H9 (cell line): ENCODE measurements around the gene STT3B. TPM values are rescaled to one million over a fixed set of nuclear protein-coding genes. Genes with fewer than 3 reads are reported as not detected.

Source experiments
- DNase-seq: peaks from one replicate; pipeline ENCODE4 v3.0.0-alpha.2; 2017
- H2AFZ ChIP-seq: one replicate; pipeline ENCODE4 v1.6.1; 2013; ENCODE audit warnings: mild to moderate bottlenecking, low read length, control low read depth, moderate library complexity
- H2AK5ac ChIP-seq: 2 replicates; pipeline ENCODE4 v1.6.1; 2013; ENCODE audit warnings: low read length, control low read depth, mixed read lengths; ENCODE audit not compliant: insufficient read length
- H2BK120ac ChIP-seq: one replicate; pipeline ENCODE4 v1.6.1; 2013; ENCODE audit warnings: low read depth, mild to moderate bottlenecking, low read length, control low read depth, inconsistent platforms; ENCODE audit not compliant: poor library complexity, severe bottlenecking
- H2BK12ac ChIP-seq: 2 replicates; pipeline ENCODE4 v1.6.1; 2013; ENCODE audit warnings: low read length, control low read depth, mixed read lengths, low read depth; ENCODE audit not compliant: insufficient read length
- H2BK15ac ChIP-seq: 2 replicates; pipeline ENCODE4 v1.6.1; 2013; ENCODE audit warnings: low read depth, low read length, control low read depth
- H2BK20ac ChIP-seq: one replicate; pipeline ENCODE4 v1.6.1; 2013; ENCODE audit warnings: low read depth, mild to moderate bottlenecking, low read length, control low read depth, inconsistent platforms; ENCODE audit not compliant: poor library complexity, severe bottlenecking
- H2BK5ac ChIP-seq: 2 replicates; pipeline ENCODE4 v1.6.1; 2013; ENCODE audit warnings: low read length, control low read depth, mixed read lengths; ENCODE audit not compliant: insufficient read length
- H3K14ac ChIP-seq: 2 replicates; pipeline ENCODE4 v1.6.1; 2013; ENCODE audit warnings: low read length, control low read depth; ENCODE audit not compliant: insufficient read depth
- H3K18ac ChIP-seq: 2 replicates; pipeline ENCODE4 v1.6.1; 2013; ENCODE audit warnings: low read depth, mild to moderate bottlenecking, mixed read lengths, low read length, control low read depth; ENCODE audit not compliant: insufficient read length
- H3K23ac ChIP-seq: 2 replicates; pipeline ENCODE4 v1.6.1; 2013; ENCODE audit warnings: low read length, control low read depth, mixed read lengths, low read depth; ENCODE audit not compliant: insufficient read length
- H3K23me2 ChIP-seq: 2 replicates; pipeline ENCODE4 v1.6.1; 2013; ENCODE audit warnings: low read depth, mild to moderate bottlenecking, mixed read lengths, low read length, control low read depth; ENCODE audit not compliant: insufficient read length, poor library complexity, severe bottlenecking
- H3K27ac ChIP-seq: 2 replicates; pipeline ENCODE4 v1.5.1; 2013; ENCODE audit warnings: low read length, control low read depth, mixed read lengths, low read depth; ENCODE audit not compliant: insufficient read length
- H3K27me3 ChIP-seq: 2 replicates; pipeline ENCODE4 v1.6.1; 2013; ENCODE audit warnings: low read length, control low read depth, inconsistent platforms; ENCODE audit not compliant: insufficient read depth
- H3K4ac ChIP-seq: 2 replicates; pipeline ENCODE4 v1.6.1; 2013; ENCODE audit warnings: low read depth, mild to moderate bottlenecking, control low read depth, inconsistent platforms, low read length, moderate library complexity
- H3K4me1 ChIP-seq: 2 replicates; pipeline ENCODE4 v1.6.1; 2013; ENCODE audit warnings: low read length, control low read depth, inconsistent platforms; ENCODE audit not compliant: insufficient read depth
- H3K4me2 ChIP-seq: 2 replicates; pipeline ENCODE4 v1.6.1; 2013; ENCODE audit warnings: low read length, control low read depth, mixed read lengths; ENCODE audit not compliant: insufficient read length, insufficient read depth
- H3K56ac ChIP-seq: 2 replicates; pipeline ENCODE4 v1.6.1; 2013; ENCODE audit warnings: low read depth, mild to moderate bottlenecking, mixed read lengths, low read length, control low read depth; ENCODE audit not compliant: insufficient read length
- H3K79me1 ChIP-seq: 2 replicates; pipeline ENCODE4 v1.6.1; 2013; ENCODE audit warnings: low read depth, mild to moderate bottlenecking, moderate library complexity, low read length, control low read depth, inconsistent platforms; ENCODE audit not compliant: insufficient read depth, poor library complexity, severe bottlenecking
- H3K79me2 ChIP-seq: 2 replicates; pipeline ENCODE4 v1.6.1; 2013; ENCODE audit warnings: low read length, control low read depth, inconsistent platforms; ENCODE audit not compliant: insufficient read depth
- H3K9ac ChIP-seq: 2 replicates; pipeline ENCODE4 v1.6.1; 2013; ENCODE audit warnings: low read length, control low read depth, mixed read lengths; ENCODE audit not compliant: insufficient read length; ENCODE audit errors: extremely low read depth
- H3K9me3 ChIP-seq: one replicate; pipeline ENCODE4 v1.6.1; 2013; ENCODE audit warnings: low read depth, low read length, inconsistent platforms; ENCODE audit not compliant: control insufficient read depth
- H3T11ph ChIP-seq: one replicate; pipeline ENCODE4 v1.6.1; 2013; ENCODE audit warnings: mild to moderate bottlenecking, low read length, control low read depth, inconsistent platforms
- H4K20me1 ChIP-seq: one replicate; pipeline ENCODE4 v1.6.1; 2013; ENCODE audit not compliant: control insufficient read depth, insufficient read length, insufficient read depth
- H4K5ac ChIP-seq: 2 replicates; pipeline ENCODE4 v1.6.1; 2013; ENCODE audit warnings: low read depth, mild to moderate bottlenecking, mixed read lengths, low read length, control low read depth; ENCODE audit not compliant: insufficient read length
- H4K8ac ChIP-seq: replicated peaks from 2 replicates; pipeline ENCODE4 v1.6.1; 2013; ENCODE audit warnings: low read length, control low read depth, mixed read lengths, low read depth; ENCODE audit not compliant: insufficient read length
- H4K91ac ChIP-seq: 2 replicates; pipeline ENCODE4 v1.6.1; 2013; ENCODE audit warnings: low read depth, mild to moderate bottlenecking, moderate library complexity, mixed read lengths, low read length, control low read depth; ENCODE audit not compliant: insufficient read length
- H3K27ac Mint-ChIP-seq, 3 experiments: 2 replicates in 2 of 3; 3 replicates in 1 of 3; pipeline ENCODE4 v1.8.0; 2020 to 2021; ENCODE audit warnings: mixed read lengths in 3 of 3, mild to moderate bottlenecking in 1 of 3, moderate library complexity in 1 of 3
- H3K27me3 Mint-ChIP-seq: 2 replicates; pipeline ENCODE4 v1.8.0; 2021; ENCODE audit warnings: low read depth, mild to moderate bottlenecking, moderate library complexity, mixed read lengths
- H3K36me3 Mint-ChIP-seq, 3 experiments: 2 replicates in 2 of 3; 3 replicates in 1 of 3; pipeline ENCODE4 v1.8.0; 2020 to 2021; ENCODE audit warnings: low read depth in 3 of 3, mixed read lengths in 3 of 3; ENCODE audit not compliant: insufficient read depth in 1 of 3
- H3K4me1 Mint-ChIP-seq, 2 experiments: 2 replicates each; pipeline ENCODE4 v1.8.0; 2020; ENCODE audit warnings: mixed read lengths in 2 of 2
- H3K4me3 Mint-ChIP-seq, 2 experiments: 2 replicates in 1 of 2; 3 replicates in 1 of 2; pipeline ENCODE4 v1.8.0; 2020 to 2021; ENCODE audit warnings: mild to moderate bottlenecking in 2 of 2, mixed read lengths in 2 of 2, moderate library complexity in 1 of 2
- H3K9me3 Mint-ChIP-seq, 2 experiments: 2 replicates in 1 of 2; 3 replicates in 1 of 2; pipeline ENCODE4 v1.8.0; 2020; ENCODE audit warnings: mild to moderate bottlenecking in 2 of 2, mixed read lengths in 2 of 2, moderate library complexity in 1 of 2
- CTCF ChIP-seq: fragments of 200-600 bp; sonication (generic); conservative IDR thresholded peaks from 3 replicates; pipeline ENCODE4 v1.8.0; 2021; ENCODE audit warnings: antibody characterized with exemption, mild to moderate bottlenecking
- WGBS: extraction: QIAGEN DNeasy Blood & Tissue Kit; methylation state at CpG from one replicate; pipeline ENCODE4 v1.1.7; 2013; ENCODE audit warnings: missing lambda C conversion rate, low lambda C conversion rate, mixed read lengths; ENCODE audit not compliant: insufficient read length; ENCODE audit errors: extremely low coverage; 5-methylcytosine and 5-hydroxymethylcytosine counted together
- total RNA-seq: library from RNA; stranded (reverse); gene quantifications from 2 replicates; pipeline ENCODE4 v1.2.1, GENCODE V29; 2021

The STT3B gene
- total RNA-seq, 1 experiment from 2014 or later: 79.9 TPM

DNA sequence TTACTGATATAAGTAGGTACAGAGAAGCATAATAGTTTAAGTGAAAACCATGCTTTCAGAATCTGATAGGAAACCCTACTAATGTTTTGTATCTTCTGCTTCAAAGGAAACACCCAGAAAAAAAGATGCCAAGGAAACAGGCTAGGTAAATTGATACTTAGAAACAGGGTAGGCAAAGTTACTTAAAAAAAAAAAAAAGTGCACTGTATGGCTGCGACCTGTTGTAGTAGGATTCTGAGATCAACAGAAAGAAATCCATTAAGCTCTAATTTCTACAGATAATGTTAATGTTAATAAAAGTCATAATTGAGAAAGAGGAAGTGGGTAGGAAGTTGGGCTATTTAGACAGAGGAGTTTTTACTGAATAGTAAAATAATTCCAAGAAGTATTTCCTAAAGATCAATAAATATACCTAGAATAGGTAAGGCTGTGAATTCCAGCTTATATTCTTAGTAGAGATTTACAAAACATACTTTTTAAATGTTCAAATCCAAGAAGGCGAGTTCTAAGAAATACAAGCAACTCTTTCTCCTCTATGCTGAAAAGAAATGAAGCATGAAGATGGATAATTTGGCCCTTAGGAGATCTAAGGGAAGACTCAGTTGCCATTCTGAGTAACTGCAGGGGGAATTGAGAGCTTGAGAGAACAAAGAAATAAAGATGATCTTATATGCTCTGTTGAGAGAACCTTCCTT, 24.1 kb upstream of the STT3B start:
- no peaks in the 10 kb centered on the region for H3K23me2 ChIP-seq
- DNase-seq: no peak
- H3K9me3 ChIP-seq: no peaks in the 10 kb centered on the region
- no peak overlapping the region for H3K4me3 Mint-ChIP-seq
- H3K14ac ChIP-seq: no peak overlapping the region
- no peak overlapping the region for H4K91ac ChIP-seq
- H4K8ac ChIP-seq: no peak overlapping the region
- no peak overlapping the region for H3K4me2 ChIP-seq
- H2AK5ac ChIP-seq: no peak overlapping the region
- WGBS: no CpG with 5 or more reads among the region's 2 CpGs
- no peaks in the 10 kb centered on the region; the same call in none of the 2 replicates for H3K27me3 Mint-ChIP-seq
- no peak overlapping the region for H3K4ac ChIP-seq
- no peaks in the 10 kb centered on the region for H4K20me1 ChIP-seq
- no peaks in the 10 kb centered on the region for H3K27me3 ChIP-seq
- H2BK12ac ChIP-seq: no peak overlapping the region
- H3K56ac ChIP-seq: no peak overlapping the region
- H2BK5ac ChIP-seq: no peak overlapping the region
- no peaks in the 10 kb centered on the region for H3K79me1 ChIP-seq
- no peak overlapping the region for H2AFZ ChIP-seq
- H3K27ac Mint-ChIP-seq: no peak overlapping the region
- no peak overlapping the region for H3K18ac ChIP-seq
- H3T11ph ChIP-seq: no peak overlapping the region
- H3K4me1 ChIP-seq: no peaks in the 10 kb centered on the region; the same call in 1 of the 2 replicates
- H3K23ac ChIP-seq: no peak overlapping the region
- H3K9me3 Mint-ChIP-seq: no peaks in the 10 kb centered on the region
- no peak overlapping the region for H3K27ac ChIP-seq
- H4K5ac ChIP-seq: no peak overlapping the region
- TF ChIP-seq CTCF: no peak
- H3K36me3 Mint-ChIP-seq: no peaks in the 10 kb centered on the region; a peak in 1 of 7 replicates
- peaks cover 23% of the 10 kb centered on the region in 2 experiments for H3K4me1 Mint-ChIP-seq
- H2BK15ac ChIP-seq: no peak overlapping the region
- H2BK20ac ChIP-seq: no peak overlapping the region
- H3K79me2 ChIP-seq: no peaks in the 10 kb centered on the region
- no peak overlapping the region for H3K9ac ChIP-seq
- H2BK120ac ChIP-seq: no peak overlapping the region
